ENCODE data around the gene KIAA1958.

GRCh38 chr9:112542593-112543292 is 56.1 kb downstream of the KIAA1958 start:
- TF ChIP-seq, protein P1, sequence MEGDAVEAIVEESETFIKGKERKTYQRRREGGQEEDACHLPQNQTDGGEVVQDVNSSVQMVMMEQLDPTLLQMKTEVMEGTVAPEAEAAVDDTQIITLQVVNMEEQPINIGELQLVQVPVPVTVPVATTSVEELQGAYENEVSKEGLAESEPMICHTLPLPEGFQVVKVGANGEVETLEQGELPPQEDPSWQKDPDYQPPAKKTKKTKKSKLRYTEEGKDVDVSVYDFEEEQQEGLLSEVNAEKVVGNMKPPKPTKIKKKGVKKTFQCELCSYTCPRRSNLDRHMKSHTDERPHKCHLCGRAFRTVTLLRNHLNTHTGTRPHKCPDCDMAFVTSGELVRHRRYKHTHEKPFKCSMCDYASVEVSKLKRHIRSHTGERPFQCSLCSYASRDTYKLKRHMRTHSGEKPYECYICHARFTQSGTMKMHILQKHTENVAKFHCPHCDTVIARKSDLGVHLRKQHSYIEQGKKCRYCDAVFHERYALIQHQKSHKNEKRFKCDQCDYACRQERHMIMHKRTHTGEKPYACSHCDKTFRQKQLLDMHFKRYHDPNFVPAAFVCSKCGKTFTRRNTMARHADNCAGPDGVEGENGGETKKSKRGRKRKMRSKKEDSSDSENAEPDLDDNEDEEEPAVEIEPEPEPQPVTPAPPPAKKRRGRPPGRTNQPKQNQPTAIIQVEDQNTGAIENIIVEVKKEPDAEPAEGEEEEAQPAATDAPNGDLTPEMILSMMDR (IDR thresholded peaks at IDR 0.05): no peak
- no peak for TF ChIP-seq POLR2A (IDR thresholded peaks at IDR 0.05)

All from lower leg skin (tissue), 3 donors.